Left ventricle myocardium inferior (tissue), 1 donor: ENCODE data around the gene ERMARD. TPM values are rescaled to one million over a fixed set of nuclear protein-coding genes. Genes with fewer than 3 reads are reported as not detected.

ENCODE experiments used
- DNase-seq: peaks from one replicate; pipeline ENCODE4 v3.0.0-alpha.2; 2020
- H3K27ac ChIP-seq: fragments of 200-600 bp; replicated peaks from 2 replicates; pipeline ENCODE4 v1.8.0; 2021
- H3K27me3 ChIP-seq: fragments of 200-600 bp; 2 replicates; pipeline ENCODE4 v1.8.0; 2021; ENCODE audit warnings: low read depth
- H3K36me3 ChIP-seq: fragments of 200-600 bp; 2 replicates; pipeline ENCODE4 v1.8.0; 2021
- H3K4me1 ChIP-seq: fragments of 200-600 bp; 2 replicates; pipeline ENCODE4 v1.8.0; 2021
- H3K4me3 ChIP-seq: fragments of 200-600 bp; 2 replicates; pipeline ENCODE4 v1.8.0; 2021; ENCODE audit warnings: mild to moderate bottlenecking, moderate library complexity
- H3K9me3 ChIP-seq: fragments of 200-600 bp; replicated peaks from 2 replicates; pipeline ENCODE4 v1.8.0; 2021
- CTCF ChIP-seq: fragments of 200-600 bp; IDR thresholded peaks from 2 replicates; pipeline ENCODE4 v1.8.0; 2021; ENCODE audit warnings: antibody characterized with exemption, mild to moderate bottlenecking, borderline replicate concordance
- intact Hi-C: fragments of 100-400 bp; cut with micrococcal nuclease; formaldehyde crosslinking; loops from one replicate; pipeline ENCODE4 v1.11.0; 2022
- total RNA-seq: library from RNA; stranded (reverse); fragmentation: NEBNext Ultra II Directional; extraction: Animal tissue kit (Norgen Biotek cat#: 25700); gene quantifications from one replicate; pipeline ENCODE4 v1.2.1, GENCODE V29; 2021
- donor health status: DM: no; HTN: yes; CAD: no; lungs with severe emphysema.

ERMARD gene
- total RNA-seq, 1 donor from 2014 or later, result 9.3 TPM

- intact Hi-C loops, result no loop called here
- H3K4me3 ChIP-seq, result no peak overlapping the region
- H3K27me3 ChIP-seq, result no peaks in the 10 kb centered on the region
- peaks cover 71% of the 10 kb centered on the region for H3K36me3 ChIP-seq
- no peaks in the 10 kb centered on the region for H3K9me3 ChIP-seq
- H3K4me1 ChIP-seq, result peaks cover 17% of the 10 kb centered on the region
- no peak overlapping the region for H3K27ac ChIP-seq
- no peak for DNase-seq
- no peak for TF ChIP-seq CTCF
Measured at GRCh38 chr6:169710009-169710408, 41.4 kb upstream of the ERMARD start.

GRCh38 chr6:169714178-169714577 is 37.2 kb upstream of the ERMARD start:
- no peak for DNase-seq
- H3K36me3 ChIP-seq, result peaks cover 89% of the 10 kb centered on the region
- no peak for TF ChIP-seq CTCF
- no peaks in the 10 kb centered on the region for H3K27me3 ChIP-seq
- no peak overlapping the region for H3K4me3 ChIP-seq
- no peak overlapping the region for H3K27ac ChIP-seq
- intact Hi-C loops, result no loop called here
- H3K4me1 ChIP-seq, result no peaks in the 10 kb centered on the region
- no peaks in the 10 kb centered on the region for H3K9me3 ChIP-seq

- no peaks in the 10 kb centered on the region for H3K4me1 ChIP-seq
- no peak overlapping the region for H3K27ac ChIP-seq
- no peak overlapping the region for H3K4me3 ChIP-seq
- TF ChIP-seq CTCF, result no peak
- H3K27me3 ChIP-seq, result no peaks in the 10 kb centered on the region
- no peaks in the 10 kb centered on the region for H3K9me3 ChIP-seq
- intact Hi-C loops, result no loop called here
- H3K36me3 ChIP-seq, result peaks cover 85% of the 10 kb centered on the region
- DNase-seq, result no peak
Measured at GRCh38 chr6:169714595-169714994, 36.8 kb upstream of the ERMARD start.

- peaks cover 41% of the 10 kb centered on the region for H3K36me3 ChIP-seq
- intact Hi-C loops, result no loop called here
- no peak for DNase-seq
Measured at GRCh38 chr6:169719117-169719516, 32.3 kb upstream of the ERMARD start.

DNA sequence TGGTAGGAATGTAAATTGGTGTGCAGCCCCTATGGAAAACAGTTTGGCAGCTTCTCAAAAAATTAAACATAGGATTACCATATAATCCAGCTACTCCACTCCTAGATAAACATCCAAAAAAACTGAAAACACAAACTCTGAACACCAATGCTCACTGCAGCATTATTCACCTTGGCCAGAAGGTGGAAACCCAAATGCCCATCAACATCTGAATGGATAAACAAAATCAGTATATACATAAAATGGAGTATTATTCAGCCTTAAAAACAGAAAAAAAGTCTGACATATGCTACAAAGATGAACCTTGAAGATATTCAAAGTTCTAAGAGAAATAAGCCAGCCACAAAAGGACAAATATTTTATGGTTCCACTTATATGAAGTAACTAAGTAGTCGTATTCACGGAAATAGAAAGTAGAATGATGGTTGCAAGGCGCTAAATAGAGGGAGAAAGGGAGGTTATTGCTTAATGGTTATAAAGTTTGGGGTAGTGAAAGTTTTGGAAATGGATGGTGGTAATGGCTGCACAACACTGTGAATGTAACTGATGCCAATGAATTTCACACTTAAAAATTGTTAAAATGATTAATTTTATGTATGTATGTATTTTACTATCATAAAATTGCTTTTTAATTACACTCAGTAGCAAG is 31.1 kb upstream of the ERMARD start:
- Histone ChIP-seq H3K27ac (no peak overlapping the region), H3K4me3 (no peak overlapping the region), H3K4me1 (peaks cover 32% of the 10 kb centered on the region), H3K27me3 (no peaks in the 10 kb centered on the region), H3K36me3 (peaks cover 29% of the 10 kb centered on the region), H3K9me3 (no peaks in the 10 kb centered on the region)
- intact Hi-C loops, result no loop called here
- TF ChIP-seq CTCF, result no peak
- DNase-seq, result no peak

More at GRCh38 chr6:169719117-169719516, 32.3 kb upstream of the ERMARD start:
- Histone ChIP-seq H3K27ac (no peak overlapping the region), H3K4me3 (no peak overlapping the region), H3K4me1 (peaks cover 24% of the 10 kb centered on the region), H3K27me3 (no peaks in the 10 kb centered on the region), H3K9me3 (no peaks in the 10 kb centered on the region)
- no peak for TF ChIP-seq CTCF
